NB4 (cell line): ENCODE measurements around the gene TSPAN5.

Source experiments
- TF ChIP-seq, protein P1 (sequence below): IDR thresholded peaks from one replicate; pipeline ENCODE4 v1.5.1; 2012; ENCODE audit warnings: low read depth, low read length
- TF ChIP-seq, protein P2 (sequence below): IDR thresholded peaks from 2 replicates; pipeline ENCODE4 v1.6.1; 2011; ENCODE audit warnings: low read depth, low read length

DNA sequence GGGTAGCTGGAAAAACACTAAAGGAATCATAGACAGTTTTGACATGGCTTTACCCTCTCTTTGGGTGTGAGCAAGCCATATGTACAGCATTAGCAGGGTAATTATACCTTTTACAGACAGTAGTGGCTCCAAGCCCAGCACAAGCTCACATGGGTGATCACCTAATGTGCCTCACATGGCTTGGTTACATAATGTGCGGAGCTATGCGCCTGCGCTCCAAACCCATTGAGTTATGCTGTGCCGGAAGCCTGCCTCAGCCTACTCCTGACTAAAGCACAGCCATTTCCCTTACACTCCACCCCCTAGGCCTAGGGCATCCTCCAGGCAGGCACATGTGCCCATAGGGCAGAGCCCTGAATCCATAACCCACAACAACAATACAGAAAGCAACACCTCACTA is 6.5 kb upstream of the TSPAN5 start:
- TF ChIP-seq, protein P1, sequence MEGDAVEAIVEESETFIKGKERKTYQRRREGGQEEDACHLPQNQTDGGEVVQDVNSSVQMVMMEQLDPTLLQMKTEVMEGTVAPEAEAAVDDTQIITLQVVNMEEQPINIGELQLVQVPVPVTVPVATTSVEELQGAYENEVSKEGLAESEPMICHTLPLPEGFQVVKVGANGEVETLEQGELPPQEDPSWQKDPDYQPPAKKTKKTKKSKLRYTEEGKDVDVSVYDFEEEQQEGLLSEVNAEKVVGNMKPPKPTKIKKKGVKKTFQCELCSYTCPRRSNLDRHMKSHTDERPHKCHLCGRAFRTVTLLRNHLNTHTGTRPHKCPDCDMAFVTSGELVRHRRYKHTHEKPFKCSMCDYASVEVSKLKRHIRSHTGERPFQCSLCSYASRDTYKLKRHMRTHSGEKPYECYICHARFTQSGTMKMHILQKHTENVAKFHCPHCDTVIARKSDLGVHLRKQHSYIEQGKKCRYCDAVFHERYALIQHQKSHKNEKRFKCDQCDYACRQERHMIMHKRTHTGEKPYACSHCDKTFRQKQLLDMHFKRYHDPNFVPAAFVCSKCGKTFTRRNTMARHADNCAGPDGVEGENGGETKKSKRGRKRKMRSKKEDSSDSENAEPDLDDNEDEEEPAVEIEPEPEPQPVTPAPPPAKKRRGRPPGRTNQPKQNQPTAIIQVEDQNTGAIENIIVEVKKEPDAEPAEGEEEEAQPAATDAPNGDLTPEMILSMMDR, result no peak
- TF ChIP-seq, protein P2, sequence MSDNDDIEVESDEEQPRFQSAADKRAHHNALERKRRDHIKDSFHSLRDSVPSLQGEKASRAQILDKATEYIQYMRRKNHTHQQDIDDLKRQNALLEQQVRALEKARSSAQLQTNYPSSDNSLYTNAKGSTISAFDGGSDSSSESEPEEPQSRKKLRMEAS, result no peak
